IgD-negative memory B cell (primary cell): Measurements from ENCODE around the gene ILDR1. TPM values are rescaled to one million over a fixed set of nuclear protein-coding genes. Genes with fewer than 3 reads are reported as not detected.

ENCODE experiments used
- H3K27ac Mint-ChIP-seq, 3 donors: one replicate each; pipeline ENCODE4 v1.8.0; 2020 to 2022; ENCODE audit warnings: mild to moderate bottlenecking in 3 of 3, mixed read lengths in 3 of 3, moderate library complexity in 1 of 3
- H3K27me3 Mint-ChIP-seq: one replicate; pipeline ENCODE4 v1.8.0; 2021; ENCODE audit warnings: mixed read lengths
- H3K36me3 Mint-ChIP-seq: one replicate; pipeline ENCODE4 v1.8.0; 2020; ENCODE audit warnings: mild to moderate bottlenecking, mixed read lengths
- H3K4me1 Mint-ChIP-seq, 3 donors: one replicate each; pipeline ENCODE4 v1.8.0; 2020 to 2022; ENCODE audit warnings: mixed read lengths in 3 of 3, mild to moderate bottlenecking in 1 of 3
- H3K4me3 Mint-ChIP-seq, 4 donors: one replicate each; pipeline ENCODE4 v1.8.0; 2020 to 2022; ENCODE audit warnings: mild to moderate bottlenecking in 4 of 4, mixed read lengths in 4 of 4, moderate library complexity in 3 of 4
- H3K9me3 Mint-ChIP-seq, 3 donors: one replicate each; pipeline ENCODE4 v1.8.0; 2020 to 2021; ENCODE audit warnings: mixed read lengths in 3 of 3, mild to moderate bottlenecking in 1 of 3
- polyA plus RNA-seq: library from polyadenylated mRNA; unstranded; fragments of 300-500 nt; fragmentation: Illumina TruSeq; gene quantifications from one replicate; pipeline ENCODE4 v1.2.3, GENCODE V29; 2021

The ILDR1 gene
- polyA plus RNA-seq, 1 donor from 2014 or later = 4.0 TPM

DNA sequence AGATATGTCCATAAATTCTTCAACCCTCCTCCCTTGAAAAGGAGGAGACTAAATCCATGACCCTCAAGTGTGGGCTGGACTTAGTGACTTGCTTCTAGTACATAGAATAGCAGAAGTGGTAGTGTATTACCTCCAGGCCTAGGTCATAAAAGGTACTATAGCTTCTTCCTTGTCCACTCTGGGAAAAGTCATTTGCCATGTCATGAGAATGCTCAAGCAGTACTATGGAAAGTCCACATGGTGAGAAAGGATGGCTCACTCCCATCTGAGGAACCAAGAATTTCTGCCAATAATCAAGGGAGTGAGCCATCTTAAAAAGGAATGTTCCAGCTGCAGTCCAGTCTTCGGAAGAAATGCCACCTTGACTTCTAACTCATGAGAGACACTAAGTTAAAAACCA lies 10.5 kb upstream of the ILDR1 start:
- peaks cover 21 to 40% (median 38%) of the 10 kb centered on the region in 3 donors for H3K4me1 Mint-ChIP-seq
- H3K36me3 Mint-ChIP-seq = peaks cover 17% of the 10 kb centered on the region
- H3K9me3 Mint-ChIP-seq = peaks cover 8 to 26% (median 19%) of the 10 kb centered on the region in 3 donors
- peaks cover 2% of the 10 kb centered on the region for H3K27me3 Mint-ChIP-seq
- no peak overlapping the region for H3K27ac Mint-ChIP-seq
- no peak overlapping the region for H3K4me3 Mint-ChIP-seq

DNA sequence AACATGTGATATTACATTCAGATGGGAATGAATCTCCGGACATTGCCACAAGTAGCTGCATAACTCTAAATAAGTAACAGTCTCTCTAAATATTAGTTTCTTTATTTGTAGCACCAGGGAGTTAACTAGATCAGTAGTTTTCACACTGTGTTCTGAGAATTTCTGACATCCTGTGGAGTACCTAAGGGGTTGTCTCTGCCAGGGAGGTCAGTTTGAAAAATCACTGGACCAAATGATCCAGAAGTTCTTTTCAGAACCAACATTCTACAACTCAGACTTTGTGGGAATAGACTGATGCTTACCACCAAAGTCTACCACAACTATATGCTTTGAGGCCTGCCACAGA lies 9.0 kb upstream of the ILDR1 start:
- Mint-ChIP-seq H3K4me3 (peak overlapping the region in 1 of 4 donors; percentile 6), H3K9me3 (peaks cover 8 to 23% (median 11%) of the 10 kb centered on the region in 3 donors), H3K27me3 (peaks cover 2% of the 10 kb centered on the region), H3K27ac (peak overlapping the region in 2 of 3 donors; percentile 11 to 60), H3K36me3 (peaks cover 17% of the 10 kb centered on the region), H3K4me1 (peaks cover 26 to 44% (median 42%) of the 10 kb centered on the region in 3 donors)

DNA sequence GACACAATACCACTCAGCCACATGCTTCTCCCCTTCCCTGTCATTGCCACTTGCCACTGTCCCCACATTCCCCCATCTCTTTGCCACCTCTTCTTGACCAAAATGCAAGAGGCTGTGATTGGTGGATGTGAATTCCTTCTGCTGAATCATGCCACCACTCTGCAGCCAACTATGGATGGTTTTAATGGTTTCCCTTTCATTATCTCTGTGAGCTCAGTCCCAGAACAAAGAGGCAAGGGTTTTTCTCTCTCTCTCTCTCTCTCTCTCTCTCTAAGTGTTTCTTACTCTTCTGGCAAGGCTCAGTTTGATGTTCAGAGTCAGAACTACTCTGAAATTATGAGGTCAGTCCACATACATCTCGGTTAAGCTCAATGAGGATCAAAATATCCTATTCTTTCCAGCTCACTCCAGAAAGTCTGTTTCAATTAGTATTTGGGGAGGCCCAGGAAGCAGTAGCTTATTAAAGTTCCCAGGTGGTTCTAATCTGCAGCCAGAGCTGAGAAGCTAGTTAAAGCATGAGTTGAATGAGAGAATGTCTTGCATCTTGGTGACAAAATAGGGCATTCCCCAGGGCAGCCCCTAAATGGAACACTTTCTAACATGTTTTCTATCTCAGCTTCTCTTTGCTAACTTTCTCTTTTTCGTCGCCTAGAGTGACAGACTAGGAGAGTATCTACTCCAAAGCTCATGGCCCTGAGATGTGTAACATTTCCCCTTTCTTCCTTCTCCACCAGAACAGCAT lies 8.5 kb upstream of the ILDR1 start:
- Mint-ChIP-seq H3K4me3 (peak overlapping the region in 2 of 4 donors; percentile 6 to 58), H3K9me3 (peaks cover 6 to 18% (median 8%) of the 10 kb centered on the region in 3 donors), H3K36me3 (peaks cover 15% of the 10 kb centered on the region), H3K4me1 (peaks cover 31 to 48% (median 42%) of the 10 kb centered on the region in 3 donors), H3K27ac (peak overlapping the region; percentile 11 to 60 (median 49)), H3K27me3 (peaks cover 2% of the 10 kb centered on the region)

DNA sequence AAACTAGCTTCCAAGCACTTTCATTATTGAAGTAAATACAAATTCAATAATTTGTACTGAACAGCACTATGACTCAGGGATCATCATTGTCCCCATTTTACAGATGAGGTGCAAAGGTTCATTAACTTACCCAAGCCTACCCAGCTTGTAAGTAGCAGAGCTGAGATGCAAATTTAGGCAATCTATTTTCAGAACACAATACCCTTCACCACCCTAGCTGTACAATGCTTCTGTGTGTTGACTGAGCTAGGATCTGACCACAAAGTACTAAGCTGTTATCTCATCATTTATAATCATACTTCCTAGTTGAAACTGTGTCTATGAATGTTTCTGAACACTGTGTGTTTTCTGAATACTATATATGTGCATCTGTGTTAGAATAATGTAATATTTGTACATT lies 3.2 kb upstream of the ILDR1 start:
- H3K36me3 Mint-ChIP-seq = peaks cover 1% of the 10 kb centered on the region
- H3K27me3 Mint-ChIP-seq = no peaks in the 10 kb centered on the region
- no peaks in the 10 kb centered on the region for H3K9me3 Mint-ChIP-seq
- peak overlapping the region in 3 of 4 donors; percentile 18 to 72 (median 41) for H3K4me3 Mint-ChIP-seq
- peak overlapping the region in 2 of 3 donors; percentile 40 to 67 for H3K27ac Mint-ChIP-seq
- H3K4me1 Mint-ChIP-seq = peaks cover 37 to 50% (median 46%) of the 10 kb centered on the region in 3 donors

DNA sequence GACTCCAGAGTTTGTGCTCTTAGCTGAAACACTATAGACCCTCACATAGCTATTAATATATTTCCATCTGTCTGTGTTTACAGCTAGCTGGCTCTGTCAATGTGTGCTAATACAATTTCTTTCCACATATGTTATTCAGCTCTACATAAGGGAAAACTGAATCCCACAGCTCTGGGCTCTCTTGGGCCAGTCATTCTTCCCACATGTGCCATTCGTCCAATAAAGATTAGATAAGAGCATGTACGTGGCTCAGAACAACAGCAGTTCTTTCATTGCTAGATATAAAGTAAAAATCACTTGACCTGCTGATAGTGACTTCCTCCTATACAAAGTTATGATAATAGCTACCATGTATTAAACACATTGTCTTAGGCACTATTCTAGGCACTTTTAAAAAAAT lies 2.8 kb upstream of the ILDR1 start:
- Mint-ChIP-seq H3K4me1 (peaks cover 37 to 53% (median 46%) of the 10 kb centered on the region in 3 donors), H3K9me3 (no peaks in the 10 kb centered on the region), H3K4me3 (peak overlapping the region in 3 of 4 donors; percentile 31 to 72 (median 41)), H3K27ac (peak overlapping the region in 2 of 3 donors; percentile 40 to 67), H3K27me3 (no peaks in the 10 kb centered on the region), H3K36me3 (peaks cover 1% of the 10 kb centered on the region)

DNA sequence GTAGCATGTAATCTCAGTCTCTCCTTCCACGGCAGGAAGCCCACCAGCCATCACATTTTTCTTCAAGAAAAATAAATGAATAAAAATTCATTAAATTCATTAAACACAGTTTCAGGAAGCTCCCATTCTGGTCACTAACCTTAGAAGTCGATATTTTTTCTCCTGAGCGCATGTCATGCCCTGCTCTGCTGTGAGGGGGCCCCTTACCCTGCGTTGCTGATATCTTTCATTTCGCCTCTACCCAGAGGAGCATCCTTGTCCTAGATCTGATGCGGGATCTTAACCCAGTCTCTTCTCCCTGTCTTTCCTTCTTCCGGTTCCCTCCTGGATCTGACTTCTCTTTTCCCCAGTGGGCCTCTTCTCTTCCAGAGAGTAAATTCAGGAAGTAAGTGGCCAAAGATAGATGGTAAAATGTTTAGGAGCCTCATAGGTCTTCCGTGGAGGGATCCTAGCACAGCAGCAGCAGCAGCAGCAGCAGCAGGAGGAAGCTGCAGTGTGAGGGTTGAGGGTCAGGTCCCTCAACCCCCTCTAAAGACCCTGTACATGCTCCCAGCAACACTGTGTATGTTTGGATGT lies 1.4 kb upstream of the ILDR1 start:
- Mint-ChIP-seq H3K36me3 (peaks cover 1% of the 10 kb centered on the region), H3K27ac (peak overlapping the region in 1 of 3 donors; percentile 74), H3K4me1 (peaks cover 37 to 54% (median 46%) of the 10 kb centered on the region in 3 donors), H3K9me3 (no peaks in the 10 kb centered on the region), H3K27me3 (no peaks in the 10 kb centered on the region), H3K4me3 (peak overlapping the region in 2 of 4 donors; percentile 4 to 28)

DNA sequence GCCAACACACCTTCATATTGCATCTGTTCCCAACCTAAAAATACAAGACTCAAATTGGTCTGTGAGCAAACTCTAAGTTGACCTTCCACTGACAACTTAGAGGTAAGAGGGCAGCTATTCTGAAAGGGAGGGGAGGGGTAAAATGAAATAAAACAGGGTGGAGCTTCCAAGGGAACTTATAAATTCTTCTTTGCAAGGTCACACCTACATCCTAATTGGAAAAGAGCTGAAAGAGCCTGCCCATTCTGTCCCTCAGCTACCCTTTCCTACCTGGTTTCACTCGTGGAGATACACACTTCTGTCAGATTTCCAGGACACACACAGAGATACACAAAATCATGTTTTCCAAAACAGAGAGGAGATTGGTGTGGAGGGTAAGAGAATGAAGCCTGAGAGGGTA lies 1.0 kb downstream of the ILDR1 start:
- Mint-ChIP-seq H3K9me3 (peaks cover 0 to 2% (median 0%) of the 10 kb centered on the region in 3 donors), H3K4me3 (peak overlapping the region; percentile 73 to 89 (median 82)), H3K27ac (peak overlapping the region in 2 of 3 donors; percentile 16 to 79), H3K36me3 (peaks cover 4% of the 10 kb centered on the region), H3K27me3 (no peaks in the 10 kb centered on the region), H3K4me1 (peaks cover 32 to 56% (median 46%) of the 10 kb centered on the region in 3 donors)

DNA sequence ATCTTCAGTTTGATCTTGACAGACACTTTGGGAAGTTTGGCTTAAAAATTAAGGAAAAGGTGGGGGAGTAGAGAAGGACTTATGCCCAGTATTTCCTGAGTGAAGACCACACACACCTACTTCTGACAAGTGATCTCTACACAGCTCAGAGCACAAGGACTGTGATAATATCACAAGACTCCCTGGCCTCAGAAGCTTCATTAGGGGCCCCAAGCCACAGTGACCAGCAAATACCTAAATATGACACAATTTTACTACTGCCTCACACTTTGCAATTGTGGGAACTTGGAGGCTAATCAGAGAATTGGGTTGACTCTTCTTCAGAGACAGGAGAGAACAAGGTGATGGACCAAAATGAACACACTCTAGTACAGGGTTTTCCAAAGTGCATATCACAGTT lies 2.6 kb downstream of the ILDR1 start:
- peaks cover 4% of the 10 kb centered on the region for H3K36me3 Mint-ChIP-seq
- no peaks in the 10 kb centered on the region for H3K27me3 Mint-ChIP-seq
- H3K4me3 Mint-ChIP-seq = peak overlapping the region in 1 of 4 donors; percentile 79
- H3K27ac Mint-ChIP-seq = no peak overlapping the region
- H3K4me1 Mint-ChIP-seq = peaks cover 25 to 56% (median 40%) of the 10 kb centered on the region in 3 donors
- peaks cover 0 to 2% (median 0%) of the 10 kb centered on the region in 3 donors for H3K9me3 Mint-ChIP-seq

DNA sequence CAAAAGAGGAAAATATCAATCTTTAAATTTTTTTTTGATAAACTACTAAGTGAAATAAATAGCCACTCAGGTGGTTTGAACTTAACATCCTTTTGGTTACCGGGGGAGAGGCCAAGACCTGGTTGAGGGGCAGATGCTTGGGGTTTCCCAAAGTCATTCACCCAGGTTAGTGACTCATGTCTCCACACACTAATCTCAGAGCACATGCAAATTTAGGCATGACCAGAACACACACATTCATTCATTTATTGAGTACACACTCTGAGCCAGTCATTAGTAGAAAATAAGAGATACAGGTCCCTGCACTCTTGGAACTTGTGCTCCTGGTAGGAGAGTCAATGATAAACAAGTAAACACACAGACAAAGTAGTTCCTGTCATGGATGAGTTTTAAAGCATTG lies 7.3 kb downstream of the ILDR1 start:
- Mint-ChIP-seq H3K27me3 (no peaks in the 10 kb centered on the region), H3K36me3 (peaks cover 4% of the 10 kb centered on the region), H3K4me3 (peak overlapping the region in 2 of 4 donors; percentile 4 to 50), H3K4me1 (peaks cover 39 to 45% (median 41%) of the 10 kb centered on the region in 3 donors), H3K27ac (peak overlapping the region in 1 of 3 donors; percentile 2), H3K9me3 (peaks cover 0 to 2% (median 0%) of the 10 kb centered on the region in 3 donors)

DNA sequence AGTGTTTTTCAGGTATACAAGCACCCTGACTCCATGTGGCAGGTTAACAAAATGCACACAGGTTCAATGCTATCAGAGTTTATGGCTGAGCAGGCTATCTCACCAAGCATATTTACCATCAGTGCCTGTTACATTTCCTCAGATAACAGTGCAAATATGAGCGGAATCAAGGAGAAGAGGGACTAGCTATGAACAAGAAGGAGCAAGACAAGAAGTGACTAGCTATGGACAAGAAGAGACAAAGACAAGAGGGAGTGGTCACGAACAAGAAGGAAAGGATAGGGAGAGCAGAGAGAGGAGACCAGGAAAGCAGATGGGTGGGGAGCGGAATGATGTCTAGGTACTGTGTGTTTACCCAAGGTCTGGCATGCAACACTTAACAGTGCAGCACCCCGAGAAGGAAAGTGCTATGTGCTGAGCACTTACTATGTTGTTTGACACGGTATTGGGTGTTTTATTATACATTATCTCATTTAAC lies 8.6 kb downstream of the ILDR1 start:
- Mint-ChIP-seq H3K27me3 (no peaks in the 10 kb centered on the region), H3K4me3 (no peak overlapping the region), H3K27ac (no peak overlapping the region), H3K4me1 (peaks cover 40 to 47% (median 43%) of the 10 kb centered on the region in 3 donors), H3K9me3 (peaks cover 0 to 2% (median 0%) of the 10 kb centered on the region in 3 donors), H3K36me3 (peaks cover 4% of the 10 kb centered on the region)

DNA sequence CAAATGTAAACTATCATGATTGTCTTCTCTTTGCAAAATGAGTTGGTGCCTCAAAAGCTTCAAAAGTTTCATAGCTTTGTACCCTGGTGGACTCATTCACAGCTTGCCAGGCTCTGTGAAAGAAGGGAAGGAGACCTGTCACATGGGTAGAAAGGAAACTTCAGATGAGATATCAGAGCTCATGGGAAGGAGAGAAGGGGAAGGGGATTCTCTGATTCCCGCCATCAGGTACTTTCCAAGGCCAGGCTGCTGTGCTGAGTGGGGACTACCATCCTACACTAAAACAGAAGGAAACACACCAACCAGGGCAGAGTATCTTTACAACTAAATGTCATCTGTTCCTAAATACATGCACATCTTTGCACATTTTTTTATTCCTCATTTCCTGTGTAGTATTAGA lies 9.2 kb downstream of the ILDR1 start:
- peaks cover 4% of the 10 kb centered on the region for H3K36me3 Mint-ChIP-seq
- peaks cover 40 to 47% (median 43%) of the 10 kb centered on the region in 3 donors for H3K4me1 Mint-ChIP-seq
- no peak overlapping the region for H3K27ac Mint-ChIP-seq
- no peaks in the 10 kb centered on the region for H3K27me3 Mint-ChIP-seq
- peaks cover 0 to 2% (median 0%) of the 10 kb centered on the region in 3 donors for H3K9me3 Mint-ChIP-seq
- peak overlapping the region in 1 of 4 donors; percentile 61 for H3K4me3 Mint-ChIP-seq

DNA sequence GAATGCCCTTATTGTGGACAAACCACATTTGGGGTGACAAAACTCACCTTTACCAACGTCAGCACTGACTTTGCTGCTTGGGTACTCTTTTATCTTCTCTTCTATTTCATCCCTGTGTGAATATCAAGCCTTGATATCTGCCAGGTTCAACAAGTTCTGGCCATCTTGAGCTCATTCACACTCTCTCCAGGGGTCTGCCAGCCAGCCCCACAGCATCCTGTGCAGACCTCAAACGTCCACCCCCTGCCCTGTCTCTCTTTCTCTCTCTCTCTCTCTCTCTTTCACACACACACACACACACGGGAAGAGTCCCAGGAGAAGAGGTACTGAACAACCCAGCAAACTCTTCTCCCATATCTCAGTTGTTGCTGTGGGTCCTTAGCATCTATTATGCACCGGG lies 10.7 kb downstream of the ILDR1 start:
- Mint-ChIP-seq H3K4me1 (peaks cover 39 to 47% (median 43%) of the 10 kb centered on the region in 3 donors), H3K9me3 (no peaks in the 10 kb centered on the region), H3K4me3 (peak overlapping the region in 1 of 4 donors; percentile 7), H3K27ac (peak overlapping the region in 1 of 3 donors; percentile 74), H3K36me3 (peaks cover 2% of the 10 kb centered on the region), H3K27me3 (no peaks in the 10 kb centered on the region)

DNA sequence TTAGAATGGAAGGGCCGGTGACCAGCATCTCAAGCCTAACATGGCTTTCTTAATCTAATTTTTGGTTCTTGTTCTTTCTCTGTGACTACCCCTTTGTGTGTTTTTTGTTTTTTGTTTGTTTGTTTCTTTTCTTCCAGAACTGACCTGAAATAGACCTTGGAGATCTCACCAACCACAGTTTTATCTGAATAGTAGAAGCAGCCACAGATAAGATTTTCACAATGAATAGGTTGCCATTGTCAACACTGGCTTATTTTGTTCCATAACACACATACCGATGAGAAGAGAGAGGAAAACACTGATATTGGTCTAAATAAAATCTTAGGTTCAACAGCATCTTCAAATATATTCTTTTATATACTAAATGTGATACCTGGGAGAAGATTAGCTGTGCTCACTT lies 11.5 kb downstream of the ILDR1 start:
- H3K4me3 Mint-ChIP-seq = no peak overlapping the region
- H3K36me3 Mint-ChIP-seq = peaks cover 7% of the 10 kb centered on the region
- H3K27me3 Mint-ChIP-seq = no peaks in the 10 kb centered on the region
- H3K9me3 Mint-ChIP-seq = no peaks in the 10 kb centered on the region
- H3K27ac Mint-ChIP-seq = no peak overlapping the region
- H3K4me1 Mint-ChIP-seq = peaks cover 41 to 48% (median 46%) of the 10 kb centered on the region in 3 donors

DNA sequence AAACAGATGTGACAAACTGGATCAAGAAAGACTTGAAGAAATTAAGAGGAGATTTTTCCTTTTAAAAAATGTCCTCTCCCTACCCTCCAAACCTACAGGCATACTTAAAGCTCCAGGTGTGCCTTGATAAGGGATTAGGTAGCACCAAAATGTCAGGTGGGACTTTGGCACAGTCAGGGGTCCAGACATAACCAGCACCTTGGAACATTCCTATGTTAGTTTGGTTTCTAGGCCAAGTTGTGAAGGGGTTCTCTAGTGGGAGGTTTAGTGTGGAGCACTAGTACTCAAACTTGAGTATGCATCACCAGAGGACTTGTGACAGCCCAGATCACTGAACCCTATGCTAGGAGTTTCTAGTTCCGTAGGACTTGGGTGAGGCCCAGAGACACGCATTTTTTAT lies 13.9 kb downstream of the ILDR1 start:
- H3K36me3 Mint-ChIP-seq = peaks cover 10% of the 10 kb centered on the region
- no peak overlapping the region for H3K4me3 Mint-ChIP-seq
- no peaks in the 10 kb centered on the region for H3K27me3 Mint-ChIP-seq
- H3K4me1 Mint-ChIP-seq = peaks cover 53 to 58% (median 58%) of the 10 kb centered on the region in 3 donors
- H3K27ac Mint-ChIP-seq = no peak overlapping the region
- H3K9me3 Mint-ChIP-seq = no peaks in the 10 kb centered on the region

DNA sequence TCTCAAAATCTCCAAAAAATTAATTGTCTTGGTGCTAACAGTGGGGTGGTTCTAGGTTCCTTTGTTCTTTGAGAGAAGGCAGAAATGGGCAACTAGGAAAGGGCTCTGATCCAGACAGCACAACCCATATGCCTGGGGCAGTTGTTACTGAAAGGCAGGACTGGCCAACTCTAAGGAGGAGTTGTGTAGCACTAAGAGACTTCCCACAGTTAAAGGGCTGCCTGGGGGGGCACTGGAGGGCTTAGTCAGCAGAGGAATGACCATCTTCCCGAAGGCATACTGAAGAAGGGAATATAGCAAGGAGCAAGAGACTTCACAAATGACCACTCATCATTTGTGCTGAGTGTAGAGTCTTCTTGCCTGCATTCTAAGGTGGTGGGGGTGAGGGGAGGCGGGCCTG lies 15.8 kb downstream of the ILDR1 start:
- no peaks in the 10 kb centered on the region for H3K9me3 Mint-ChIP-seq
- peak overlapping the region in 2 of 3 donors; percentile 12 to 72 for H3K27ac Mint-ChIP-seq
- peak overlapping the region in 2 of 4 donors; percentile 0 to 89 for H3K4me3 Mint-ChIP-seq
- H3K36me3 Mint-ChIP-seq = peaks cover 8% of the 10 kb centered on the region
- H3K27me3 Mint-ChIP-seq = no peaks in the 10 kb centered on the region
- H3K4me1 Mint-ChIP-seq = peaks cover 51 to 55% (median 51%) of the 10 kb centered on the region in 3 donors
